HepG2 (cell line): ENCODE data around the gene NLGN2. TPM values are rescaled to one million over a fixed set of nuclear protein-coding genes. Genes with fewer than 3 reads are reported as not detected.

Experiments
- BHLHE40 ChIP-seq: IDR thresholded peaks from 2 replicates; pipeline ENCODE4 v1.6.1; 2011; ENCODE audit warnings: low read length, improper control_type of control experiment
- CAMTA2 ChIP-seq: sonication (generic); formaldehyde crosslinking; IDR thresholded peaks from 2 replicates; pipeline ENCODE4 v1.4.0; 2020; ENCODE audit warnings: mild to moderate bottlenecking, missing genetic modification reagents, borderline replicate concordance
- CBX2 ChIP-seq, 2 experiments: fragments of 200-600 bp in 1 of 2; sonication (generic); formaldehyde crosslinking in 1 of 2; IDR thresholded peaks; 2 replicates each; pipeline versions ENCODE4 v1.7.0 to v1.8.1; 2018 to 2022; ENCODE audit warnings: low read depth in 2 of 2, low read length in 1 of 2, mild to moderate bottlenecking in 1 of 2, missing genetic modification reagents in 1 of 2
- CENPT ChIP-seq: sonication (generic); formaldehyde crosslinking; IDR thresholded peaks from 2 replicates; pipeline ENCODE4 v1.8.0; 2022; ENCODE audit warnings: low read depth, mild to moderate bottlenecking, moderate library complexity, missing genetic modification reagents
- GATA4 ChIP-seq: sonication (generic); IDR thresholded peaks from 2 replicates; pipeline ENCODE4 v1.6.1; 2016; ENCODE audit warnings: antibody characterized with exemption, low read depth, borderline replicate concordance
- HNF1A ChIP-seq, 2 experiments: sonication (generic) in 1 of 2; formaldehyde crosslinking in 1 of 2; IDR thresholded peaks; 2 replicates each; pipeline versions ENCODE4 v1.4.0 to v1.6.1; 2016 to 2020; ENCODE audit warnings: borderline replicate concordance in 1 of 2, low read depth in 1 of 2, mild to moderate bottlenecking in 1 of 2, missing genetic modification reagents in 1 of 2
- MIXL1 ChIP-seq: IDR thresholded peaks from 2 replicates; pipeline ENCODE4 v1.6.1; 2016
- MLLT10 ChIP-seq: sonication (generic); formaldehyde crosslinking; IDR thresholded peaks from 2 replicates; pipeline ENCODE4 v1.4.0; 2020; ENCODE audit warnings: missing genetic modification reagents
- PLRG1 ChIP-seq: fragments of 450-650 bp; conservative IDR thresholded peaks from 2 replicates; pipeline ENCODE4 v1.6.1; 2016
- SNAPC4 ChIP-seq: sonication (generic); formaldehyde crosslinking; IDR thresholded peaks from 2 replicates; pipeline ENCODE4 v1.4.0; 2020; ENCODE audit warnings: mild to moderate bottlenecking, missing genetic modification reagents
- SNAPC5 ChIP-seq: sonication (generic); formaldehyde crosslinking; IDR thresholded peaks from 2 replicates; pipeline ENCODE4 v1.8.1; 2023; ENCODE audit warnings: mild to moderate bottlenecking, missing genetic modification reagents, borderline replicate concordance
- TBX2 ChIP-seq: sonication (generic); formaldehyde crosslinking; IDR thresholded peaks from 2 replicates; pipeline ENCODE4 v1.5.0; 2020; ENCODE audit warnings: missing genetic modification reagents, mild to moderate bottlenecking, borderline replicate concordance
- ZBTB8A ChIP-seq: sonication (generic); formaldehyde crosslinking; IDR thresholded peaks from 2 replicates; pipeline ENCODE4 v1.4.0; 2020; ENCODE audit warnings: mild to moderate bottlenecking, low read depth, missing genetic modification reagents, borderline replicate concordance
- ZFP41 ChIP-seq: sonication (generic); formaldehyde crosslinking; IDR thresholded peaks from 2 replicates; pipeline ENCODE4 v1.4.0; 2020; ENCODE audit warnings: mild to moderate bottlenecking, missing genetic modification reagents, borderline replicate concordance
- ZNF207 ChIP-seq: fragments of 450-650 bp; IDR thresholded peaks from 2 replicates; pipeline ENCODE4 v1.6.1; 2016; ENCODE audit warnings: antibody characterized with exemption, borderline replicate concordance
- ZNF337 ChIP-seq: sonication (generic); formaldehyde crosslinking; IDR thresholded peaks from 2 replicates; pipeline ENCODE4 v1.5.1; 2020; ENCODE audit warnings: missing genetic modification reagents, low read depth, mild to moderate bottlenecking, borderline replicate concordance
- ZNF570 ChIP-seq: sonication (generic); formaldehyde crosslinking; IDR thresholded peaks from 2 replicates; pipeline ENCODE4 v1.4.0; 2020; ENCODE audit warnings: mild to moderate bottlenecking, missing genetic modification reagents, borderline replicate concordance
- polyA plus RNA-seq, 8 experiments: library from polyadenylated mRNA; depleted of rRNA in 3 of 8; stranded (reverse) in 7 of 8; unstranded in 1 of 8; fragments of >200 nt; fragmentation: Illumina TruSeq in 4 of 8; extraction: Trizol in 4 of 8; gene quantifications; 2 replicates each; pipeline versions ENCODE4 v1.2.1 to v1.2.3, GENCODE V29; 2011 to 2016; ENCODE audit warnings: low read depth in 4 of 8, missing spikeins in 1 of 8, mixed read lengths in 1 of 8; ENCODE audit not compliant: insufficient read depth in 1 of 8
- total RNA-seq, 5 experiments: library from RNA; depleted of rRNA; stranded (reverse); fragments of >200 nt; fragmentation: Illumina TruSeq; extraction: Trizol; gene quantifications; 2 replicates each; pipeline ENCODE4 v1.2.3, GENCODE V29; 2016; ENCODE audit warnings: low read depth in 1 of 5

The NLGN2 gene
- total and polyA plus RNA-seq, 2 of the 13 experiments (the other 11 are each of a cell fraction or from before 2014, with no cell fraction given): 1.9 to 11.0 TPM

GRCh38 chr17:7444682-7445618 is 37.3 kb downstream of the NLGN2 start, which contains the start of gene CHRNB1 (continued):
- TF ChIP-seq SNAPC4 (peak; percentile 80; the same call in 1 of the 2 replicates), BHLHE40 (no peak), PLRG1 (no peak), CBX2 (IDR thresholded peaks at IDR 0.05; ENCODE audit: low read depth, low read length) (no peak), CBX2 (CRISPR knock-in tag; IDR thresholded peaks at IDR 0.05; ENCODE audit: low read depth) (no peak), CAMTA2 (CRISPR knock-in tag) (0 out of 2 replicates have a peak, but pooled peaks have one; percentile 72), SNAPC5 (CRISPR knock-in tag) (no peak), MIXL1 (0 out of 2 replicates have a peak, but pooled peaks have one; percentile 12), GATA4 (no peak), ZNF337 (CRISPR knock-in tag) (0 out of 2 replicates have a peak, but pooled peaks have one; percentile 38), TBX2 (CRISPR knock-in tag) (peak; percentile 61), HNF1A (IDR thresholded peaks at IDR 0.05; ENCODE audit: low read depth) (no peak), HNF1A (CRISPR knock-in tag; IDR thresholded peaks at IDR 0.05; ENCODE audit: borderline replicate concordance) (peak; percentile 56; the same call in 1 of the 2 replicates), ZBTB8A (CRISPR knock-in tag) (no peak), ZNF207 (no peak), ZNF570 (CRISPR knock-in tag) (no peak), MLLT10 (CRISPR knock-in tag) (no peak), CENPT (CRISPR knock-in tag) (no peak), ZFP41 (no peak)
